Activated naive CD8-positive, alpha-beta T cell treated with anti-CD3 and anti-CD28 coated beads, Interleukin-2, amount 50 U/mL, for 16 hours (primary cell): ENCODE measurements around the gene RAD1.
A peak's percentile ranks its signal among the peaks of the same experiment; 100 is the strongest.
"Not testable (repeated sequence)": the region's sequence is repeated elsewhere in the genome, so short reads cannot be mapped to it uniquely, and the experiment has no call there.

Experiments
- DNase-seq: peaks from one replicate; pipeline ENCODE4 v3.0.0-alpha.2; 2020; ENCODE audit warnings: low read depth, low spot score

RAD1 gene

GRCh38 chr5:34915139-34915855, at the start of gene RAD1, which contains the start of gene BRIX1:
Gene RAD1, minus strand, starts transcription at chr5:34915504. Its CDS starts 612 bp downstream, at chr5:34914892.
Gene BRIX1, plus strand, starts transcription at chr5:34915711. Its CDS starts 28 bp downstream, at chr5:34915739.
- peak; percentile 87 for DNase-seq

DNA sequence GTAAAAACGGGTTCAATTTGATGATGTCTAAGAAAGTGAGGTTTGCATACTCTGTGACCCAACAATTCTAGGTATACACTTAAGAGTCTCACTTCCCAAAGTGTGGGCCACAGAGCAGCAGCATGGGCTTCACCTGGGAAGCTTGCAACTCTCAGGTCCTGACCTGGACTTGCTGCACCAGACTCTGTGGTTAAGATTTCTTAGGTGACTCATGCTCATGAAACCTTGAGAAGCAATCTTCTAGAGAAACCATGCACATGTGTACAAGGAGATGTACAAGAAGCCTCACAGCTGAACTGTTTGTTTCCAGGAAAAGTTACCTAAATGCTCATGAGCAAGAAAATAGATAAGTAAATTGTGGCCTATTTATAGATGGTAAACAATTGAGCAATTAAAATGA, 44.0 kb upstream of the RAD1 start:
- no peak for DNase-seq

GRCh38 chr5:34957857-34958690, 42.8 kb upstream of the RAD1 start:
- DNase-seq = no peak

GRCh38 chr5:34957321-34957720, 42.0 kb upstream of the RAD1 start:
- no peak for DNase-seq

- DNase-seq = no peak
Measured at GRCh38 chr5:34944460-34945047, 29.2 kb upstream of the RAD1 start.

DNA sequence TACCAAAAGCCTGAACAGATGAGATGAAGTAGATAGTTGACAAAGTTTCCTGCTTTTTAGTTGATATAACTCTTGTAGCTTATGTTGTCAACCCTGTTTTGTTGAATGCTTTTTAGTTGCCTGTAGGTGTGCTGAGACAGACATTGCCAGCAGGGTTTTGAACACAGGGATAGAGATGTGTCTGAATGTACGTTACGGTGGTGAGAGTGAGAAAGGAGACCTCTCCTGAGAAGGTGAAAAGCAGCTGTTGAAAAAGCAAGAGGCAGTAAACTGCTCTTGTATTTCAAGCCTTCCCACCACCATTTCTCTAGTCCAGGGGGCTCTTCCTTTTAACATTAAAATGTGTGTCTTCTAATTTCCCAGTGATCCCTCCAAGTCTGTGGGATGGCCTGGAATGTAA, 28.7 kb upstream of the RAD1 start:
- no peak for DNase-seq

DNA sequence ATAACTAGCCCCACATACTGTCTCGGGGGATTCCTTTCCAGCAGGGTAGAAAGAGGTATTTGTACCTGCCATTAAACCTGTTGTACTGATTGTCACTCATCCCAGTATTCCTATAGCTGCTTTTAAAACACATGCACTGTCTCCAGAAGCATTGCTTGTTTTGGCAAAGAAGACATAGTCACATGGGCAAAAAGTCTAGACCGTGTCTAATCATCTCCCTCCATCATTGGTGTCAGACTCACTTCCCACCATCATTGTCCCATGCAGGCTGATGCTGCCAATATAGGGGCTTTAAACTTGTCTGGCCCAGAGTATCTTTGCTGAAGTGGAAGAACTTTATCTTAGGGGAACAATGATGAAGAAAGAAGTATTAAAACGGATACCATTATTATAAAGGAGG, 26.6 kb upstream of the RAD1 start:
- DNase-seq = no peak

GRCh38 chr5:34932947-34933346, 17.6 kb upstream of the RAD1 start:
- no peak for DNase-seq

DNA sequence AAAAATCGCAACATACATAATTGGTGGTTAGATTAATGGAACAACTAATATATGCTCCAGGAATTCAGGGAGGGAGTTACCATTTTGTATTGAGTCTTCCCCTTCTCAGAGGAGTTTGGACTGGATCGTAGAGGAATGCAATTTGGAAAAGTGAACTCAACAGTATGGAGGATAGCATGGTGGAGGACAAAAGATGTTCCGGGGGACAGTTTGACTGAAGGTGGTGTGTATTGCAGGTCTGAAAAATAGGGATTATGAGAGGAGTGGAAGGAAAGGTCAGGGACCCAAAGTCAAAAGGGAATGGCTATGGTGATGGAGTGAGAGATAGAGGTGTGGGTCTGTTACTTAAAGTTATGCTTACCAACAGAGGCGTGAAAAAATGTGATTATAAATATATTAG, 15.6 kb upstream of the RAD1 start:
- no peak for DNase-seq

- DNase-seq = no peak
Measured at GRCh38 chr5:34930462-34930844, 15.1 kb upstream of the RAD1 start.

DNA sequence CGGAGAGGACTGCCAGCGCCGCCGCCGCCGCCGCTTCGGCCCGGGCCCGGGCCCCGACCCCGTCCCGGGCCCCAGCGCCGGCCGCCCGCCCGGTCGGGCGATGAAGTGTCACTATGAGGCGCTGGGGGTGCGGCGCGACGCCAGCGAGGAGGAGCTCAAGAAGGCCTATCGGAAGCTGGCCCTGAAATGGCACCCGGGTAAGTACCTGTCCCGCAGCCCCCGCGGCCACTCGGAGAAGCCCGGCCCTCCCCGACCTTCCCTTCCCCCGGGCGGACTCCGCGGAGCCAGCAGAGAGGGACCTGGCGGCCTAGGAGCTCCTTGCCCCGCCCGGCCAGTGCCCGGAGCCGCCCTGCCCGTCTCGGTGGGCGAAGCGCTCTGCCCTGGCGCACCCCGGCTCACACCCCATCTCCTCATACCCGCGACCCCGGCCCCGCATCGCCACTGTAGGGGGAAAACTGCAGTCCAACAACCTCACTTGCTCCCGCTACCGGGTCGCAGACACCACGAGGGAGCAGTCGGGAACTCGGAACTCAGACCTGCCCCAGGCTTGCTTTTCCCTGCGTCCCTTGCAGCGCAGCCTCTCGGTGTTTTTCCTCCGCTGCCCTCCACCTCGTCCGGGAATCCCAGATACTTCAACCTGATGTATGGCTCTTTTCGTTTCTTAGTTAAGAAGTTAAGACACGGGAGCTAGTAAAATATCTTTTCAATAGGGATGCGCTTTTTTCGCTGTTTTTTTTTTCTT, 14.6 kb upstream of the RAD1 start:
- peak; percentile 56 for DNase-seq

GRCh38 chr5:34929134-34929719, 13.9 kb upstream of the RAD1 start, which contains the start of gene DNAJC21:
Gene DNAJC21, plus strand, starts transcription at chr5:34929559. Its CDS starts 261 bp downstream, at chr5:34929820.
- peak; percentile 96 for DNase-seq

DNA sequence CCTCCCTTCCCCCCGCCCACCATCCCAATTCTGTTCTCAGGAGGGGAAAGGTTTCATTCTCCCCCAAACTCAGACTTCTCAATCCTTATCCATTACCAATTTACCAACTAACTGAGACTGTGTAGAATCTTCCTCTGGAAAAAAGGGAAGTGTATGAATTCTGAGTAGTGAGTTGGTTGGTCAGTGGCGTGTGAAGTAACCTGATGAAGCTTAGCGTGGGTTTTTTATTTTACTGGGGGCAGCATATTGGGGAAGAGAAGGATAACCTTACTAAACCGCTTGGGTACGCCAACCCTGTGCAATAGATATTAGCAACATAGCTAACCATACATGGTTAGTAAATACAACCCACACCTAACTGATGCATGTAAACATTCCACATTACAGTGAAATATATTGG, 13.0 kb upstream of the RAD1 start:
- no peak for DNase-seq

GRCh38 chr5:34927785-34928184, 12.5 kb upstream of the RAD1 start:
- DNase-seq = no peak

GRCh38 chr5:34926318-34926888, 11.1 kb upstream of the RAD1 start:
- no peak for DNase-seq

DNA sequence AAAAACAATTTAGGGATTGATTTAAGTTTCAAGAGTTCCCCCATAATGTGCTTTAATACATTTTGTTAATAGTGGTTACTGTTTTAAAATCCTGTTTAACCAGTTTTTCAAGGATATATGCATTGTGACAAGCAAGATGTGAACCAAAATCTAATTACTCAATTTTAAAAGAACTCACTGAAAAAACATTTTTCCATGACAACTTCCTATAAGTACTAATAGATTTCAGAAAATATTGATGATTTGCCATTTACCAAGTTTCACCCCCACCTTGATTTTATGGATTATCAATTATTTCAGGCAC, 9.1 kb upstream of the RAD1 start:
- DNase-seq = no peak

- no peak for DNase-seq
Measured at GRCh38 chr5:34923694-34924461, 8.6 kb upstream of the RAD1 start.

GRCh38 chr5:34923256-34923655, 8.0 kb upstream of the RAD1 start:
- not testable (repeated sequence) for DNase-seq

DNA sequence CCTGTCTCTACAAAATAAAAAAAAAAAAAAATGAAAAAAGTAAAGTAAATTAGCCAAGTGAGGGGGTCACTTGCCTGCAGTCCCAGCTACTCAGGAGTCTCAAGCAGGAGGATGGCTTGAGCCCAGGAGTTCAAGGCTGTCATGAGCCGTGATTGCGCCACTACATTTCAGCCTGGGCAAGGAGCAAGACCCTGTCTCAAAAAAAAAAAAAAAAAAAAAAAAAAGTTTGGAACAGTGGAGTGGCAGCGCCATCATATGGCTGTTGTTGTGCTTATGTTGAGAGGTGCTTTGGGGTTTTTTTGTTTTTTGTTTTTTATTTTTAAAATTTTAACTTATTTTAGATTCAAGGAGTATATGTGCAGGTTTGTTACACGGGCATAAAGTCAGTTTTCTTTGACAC, 3.8 kb upstream of the RAD1 start:
- DNase-seq = no peak

DNA sequence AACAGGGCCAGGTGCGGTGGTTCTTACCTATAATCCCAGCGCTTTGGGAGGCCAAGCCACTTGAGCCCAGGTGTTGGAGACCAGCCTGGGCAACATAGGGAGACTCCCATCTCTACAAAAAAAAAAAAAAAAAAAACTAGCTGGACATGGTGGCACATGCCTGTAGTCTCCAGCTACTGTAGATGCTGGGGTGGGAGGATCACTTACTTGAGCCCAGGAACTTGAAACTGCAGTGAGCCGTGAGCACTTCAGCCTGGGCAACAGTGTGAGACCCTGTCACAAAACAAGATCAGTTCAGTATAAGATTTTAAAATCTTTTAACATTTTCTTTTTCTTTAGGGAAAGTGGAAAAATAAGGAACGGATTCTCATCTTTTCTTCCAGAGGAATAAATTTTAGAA, 2.7 kb upstream of the RAD1 start:
- no peak for DNase-seq
